Adrenal gland (tissue), 5 donors: Measurements from ENCODE around the gene TFR2.

Experiments used
- POLR2A ChIP-seq, 2 donors: fragments of 450-650 bp; IDR thresholded peaks; one replicate each; pipeline ENCODE4 v1.6.1; 2017; ENCODE audit warnings: antibody characterized with exemption in 2 of 2, mild to moderate bottlenecking in 2 of 2, moderate library complexity in 1 of 2
- TF ChIP-seq, protein P1 (sequence below), 6 experiments: fragments of 450-650 bp in 4 of 6; fragments of 200-600 bp in 2 of 6; sonication (generic) in 1 of 6; IDR thresholded peaks; 1 replicate in 5 of 6; 2 replicates in 1 of 6; pipeline versions ENCODE4 v1.5.1 to v1.8.0; 2016 to 2021; ENCODE audit warnings: antibody characterized with exemption in 6 of 6, mild to moderate bottlenecking in 2 of 6, moderate library complexity in 1 of 6
- donor health status: DM: no; HTN: no; CAD: no.

DNA sequence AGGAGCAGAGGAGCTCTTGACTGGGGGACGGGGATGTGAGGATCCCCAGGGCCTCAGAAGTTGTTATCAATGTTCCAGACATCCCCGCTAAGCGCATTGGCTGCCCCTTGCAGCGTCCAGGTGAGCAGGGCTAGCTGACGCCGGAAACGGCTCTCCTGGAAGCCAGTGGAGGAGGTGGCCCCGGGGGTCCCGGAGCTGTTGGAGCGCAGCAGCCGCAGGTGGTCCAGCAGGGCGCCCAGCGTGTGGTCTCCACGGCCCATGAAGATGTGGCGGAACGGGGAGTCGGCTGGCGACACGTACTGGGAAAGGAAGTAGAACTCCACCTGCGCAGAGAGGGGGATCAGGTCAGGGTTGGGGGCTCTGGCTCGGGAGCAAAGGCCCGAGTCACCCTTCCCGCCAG is 20.5 kb downstream of the TFR2 start:
- TF ChIP-seq, protein P1, sequence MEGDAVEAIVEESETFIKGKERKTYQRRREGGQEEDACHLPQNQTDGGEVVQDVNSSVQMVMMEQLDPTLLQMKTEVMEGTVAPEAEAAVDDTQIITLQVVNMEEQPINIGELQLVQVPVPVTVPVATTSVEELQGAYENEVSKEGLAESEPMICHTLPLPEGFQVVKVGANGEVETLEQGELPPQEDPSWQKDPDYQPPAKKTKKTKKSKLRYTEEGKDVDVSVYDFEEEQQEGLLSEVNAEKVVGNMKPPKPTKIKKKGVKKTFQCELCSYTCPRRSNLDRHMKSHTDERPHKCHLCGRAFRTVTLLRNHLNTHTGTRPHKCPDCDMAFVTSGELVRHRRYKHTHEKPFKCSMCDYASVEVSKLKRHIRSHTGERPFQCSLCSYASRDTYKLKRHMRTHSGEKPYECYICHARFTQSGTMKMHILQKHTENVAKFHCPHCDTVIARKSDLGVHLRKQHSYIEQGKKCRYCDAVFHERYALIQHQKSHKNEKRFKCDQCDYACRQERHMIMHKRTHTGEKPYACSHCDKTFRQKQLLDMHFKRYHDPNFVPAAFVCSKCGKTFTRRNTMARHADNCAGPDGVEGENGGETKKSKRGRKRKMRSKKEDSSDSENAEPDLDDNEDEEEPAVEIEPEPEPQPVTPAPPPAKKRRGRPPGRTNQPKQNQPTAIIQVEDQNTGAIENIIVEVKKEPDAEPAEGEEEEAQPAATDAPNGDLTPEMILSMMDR (IDR thresholded peaks at IDR 0.05): no peak
- TF ChIP-seq POLR2A (IDR thresholded peaks at IDR 0.05): no peak
